Measurements from ENCODE around the gene ZBTB7C.

Gene ZBTB7C

DNA sequence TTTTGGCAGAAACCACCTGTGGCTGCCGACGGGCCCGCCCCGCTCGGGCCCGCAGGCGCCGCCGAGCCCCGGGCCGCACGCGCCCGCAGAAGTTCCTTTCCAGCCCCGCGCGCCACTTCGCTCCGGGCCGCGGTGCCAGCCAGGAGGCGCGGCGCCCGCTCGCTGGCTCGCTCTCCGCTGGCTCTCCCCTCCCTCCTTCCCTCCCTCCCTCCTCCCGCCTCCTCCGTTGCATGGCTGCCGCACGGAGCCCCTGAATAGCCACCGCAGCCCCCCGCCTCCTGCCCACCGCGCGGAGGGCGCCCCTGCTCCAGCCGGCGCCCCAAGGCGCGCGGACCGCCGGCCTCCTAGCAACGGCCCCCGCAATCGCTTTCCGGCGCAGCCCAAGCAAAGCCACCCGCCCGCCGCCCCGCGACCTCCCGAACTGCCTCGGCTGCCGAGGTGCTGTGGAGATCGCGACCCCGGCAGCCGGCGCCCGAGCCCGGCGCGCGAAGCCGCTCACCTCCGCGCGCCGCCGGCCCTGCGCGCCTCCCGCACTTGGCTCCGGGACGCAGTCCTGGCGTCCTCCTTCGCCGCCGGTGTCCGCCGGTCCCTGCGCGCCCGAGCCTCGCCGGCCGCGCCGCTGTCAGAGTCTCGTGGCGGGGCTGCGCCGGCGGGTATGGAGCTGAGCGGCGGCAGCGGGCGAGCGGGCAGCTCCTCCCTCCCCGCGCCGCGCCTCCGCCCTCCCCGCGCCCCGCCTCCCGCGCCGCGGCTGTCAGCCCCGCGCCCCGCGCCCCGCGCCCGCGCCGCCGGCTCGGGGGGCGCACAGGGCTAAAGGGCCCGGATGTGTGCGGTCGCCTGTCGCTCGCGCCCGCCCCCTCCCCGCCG is at the start of gene ZBTB7C:
Gene ZBTB7C, minus strand, starts transcription at position 657 of the 864 bp plus-strand sequence.
- TF ChIP-seq, protein P1, sequence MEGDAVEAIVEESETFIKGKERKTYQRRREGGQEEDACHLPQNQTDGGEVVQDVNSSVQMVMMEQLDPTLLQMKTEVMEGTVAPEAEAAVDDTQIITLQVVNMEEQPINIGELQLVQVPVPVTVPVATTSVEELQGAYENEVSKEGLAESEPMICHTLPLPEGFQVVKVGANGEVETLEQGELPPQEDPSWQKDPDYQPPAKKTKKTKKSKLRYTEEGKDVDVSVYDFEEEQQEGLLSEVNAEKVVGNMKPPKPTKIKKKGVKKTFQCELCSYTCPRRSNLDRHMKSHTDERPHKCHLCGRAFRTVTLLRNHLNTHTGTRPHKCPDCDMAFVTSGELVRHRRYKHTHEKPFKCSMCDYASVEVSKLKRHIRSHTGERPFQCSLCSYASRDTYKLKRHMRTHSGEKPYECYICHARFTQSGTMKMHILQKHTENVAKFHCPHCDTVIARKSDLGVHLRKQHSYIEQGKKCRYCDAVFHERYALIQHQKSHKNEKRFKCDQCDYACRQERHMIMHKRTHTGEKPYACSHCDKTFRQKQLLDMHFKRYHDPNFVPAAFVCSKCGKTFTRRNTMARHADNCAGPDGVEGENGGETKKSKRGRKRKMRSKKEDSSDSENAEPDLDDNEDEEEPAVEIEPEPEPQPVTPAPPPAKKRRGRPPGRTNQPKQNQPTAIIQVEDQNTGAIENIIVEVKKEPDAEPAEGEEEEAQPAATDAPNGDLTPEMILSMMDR (conservative IDR thresholded peaks at IDR 0.05; ENCODE audit: low read depth, low read length), result no peak
- H3K4me3 ChIP-seq (ENCODE audit: low read length), result peak within 1 kb of the TSS; percentile 65
- no peak for DNase-seq (ENCODE audit: low read depth)

DNA sequence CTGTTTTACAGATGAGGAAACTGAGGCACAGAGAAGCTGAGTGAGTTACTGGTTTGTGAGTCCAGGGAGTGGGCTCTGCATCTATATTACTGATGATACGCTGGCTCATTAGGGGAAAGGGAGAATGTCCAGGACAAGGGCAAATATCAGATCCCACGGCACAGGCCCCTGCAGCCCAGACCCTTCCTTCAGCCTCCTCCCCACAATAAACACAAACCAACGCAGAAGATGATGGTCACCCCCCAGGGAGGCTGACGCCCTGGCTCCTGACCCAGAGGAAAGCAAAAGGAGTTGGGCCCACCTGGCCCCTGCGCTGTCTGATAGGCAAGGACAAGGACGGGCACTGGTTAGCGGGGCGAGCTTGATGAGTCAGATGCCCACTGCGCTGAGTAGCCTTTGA is 47.7 kb upstream of the ZBTB7C start:
- DNase-seq (ENCODE audit: low read depth), result no peak
- H3K4me3 ChIP-seq (ENCODE audit: low read length), result no peak overlapping the region
- TF ChIP-seq, protein P1 (conservative IDR thresholded peaks at IDR 0.05; ENCODE audit: low read depth, low read length), result no peak

DNA sequence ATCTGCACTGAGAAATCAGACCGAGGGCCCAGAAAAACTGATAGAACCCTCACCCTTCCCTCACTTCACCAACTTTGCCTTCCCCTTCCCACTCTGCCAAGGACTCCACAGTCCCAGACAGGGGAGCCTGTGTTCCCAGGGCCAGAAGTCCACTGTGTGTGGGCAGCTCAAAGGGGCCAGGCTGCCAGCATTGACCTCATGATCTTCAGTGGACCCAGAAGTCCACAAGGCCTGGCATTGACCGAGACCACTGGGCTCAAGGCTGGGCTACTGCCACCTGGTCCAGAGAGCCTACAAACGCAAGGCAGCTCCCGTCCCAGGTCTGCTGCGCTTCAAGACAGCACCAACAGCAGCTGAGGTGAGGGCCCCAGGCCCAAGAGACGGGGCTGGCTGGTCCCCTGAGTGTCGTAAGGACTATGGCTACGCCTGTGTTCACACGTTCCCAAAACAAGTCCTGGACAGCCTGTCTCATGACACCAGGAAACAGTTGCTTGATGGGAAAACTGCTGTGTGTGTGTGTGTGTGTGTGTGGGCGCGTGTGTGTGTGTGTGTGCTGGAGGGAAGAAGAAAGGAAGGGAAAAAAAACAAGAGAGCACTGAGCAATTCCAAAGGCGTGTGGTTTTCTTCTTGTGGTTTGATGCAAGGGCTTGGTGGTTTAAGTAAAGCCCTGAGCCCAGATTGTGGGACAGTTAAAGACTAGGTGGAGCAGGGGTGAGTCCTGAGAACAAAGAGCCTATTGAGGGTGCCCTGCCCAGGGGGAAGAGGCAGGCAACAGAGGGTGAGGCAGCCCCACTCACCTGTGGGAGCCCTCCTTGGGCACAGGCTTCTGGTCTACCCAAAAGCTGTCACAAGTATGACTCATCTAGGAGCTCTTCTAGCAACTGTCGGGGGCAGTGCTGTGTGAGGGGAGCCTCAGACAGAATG is 46.6 kb upstream of the ZBTB7C start:
- no peak overlapping the region for H3K4me3 ChIP-seq (ENCODE audit: low read length)
- peak; percentile 69 for DNase-seq (ENCODE audit: low read depth)
- TF ChIP-seq, protein P1 (conservative IDR thresholded peaks at IDR 0.05; ENCODE audit: low read depth, low read length), result no peak

DNA sequence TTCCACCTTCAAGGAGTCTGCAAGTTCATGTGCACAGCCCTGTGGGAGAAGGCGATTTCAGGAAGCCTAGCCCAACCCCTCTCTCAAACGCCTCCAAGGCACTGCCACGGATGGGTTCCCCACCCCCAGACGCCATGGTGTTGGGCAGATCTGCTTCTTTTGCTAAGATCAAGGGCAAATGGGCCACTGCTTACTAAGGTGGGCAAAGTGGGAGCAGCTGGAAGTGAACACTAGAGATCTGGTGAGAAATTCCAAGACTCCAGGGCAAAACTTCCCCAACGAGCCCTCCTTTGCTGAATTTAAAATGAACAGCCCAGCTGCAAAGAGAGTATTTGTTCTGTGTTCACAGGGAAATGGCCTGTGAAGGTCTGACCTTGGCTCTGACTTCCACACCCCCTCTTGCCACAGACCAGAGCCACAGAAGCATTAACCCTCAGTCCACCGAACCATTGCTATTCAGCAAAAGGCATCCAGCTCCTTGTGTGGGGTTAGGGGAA is 45.1 kb upstream of the ZBTB7C start:
- no peak for DNase-seq (ENCODE audit: low read depth)
- H3K4me3 ChIP-seq (ENCODE audit: low read length), result no peak overlapping the region
- TF ChIP-seq, protein P1 (conservative IDR thresholded peaks at IDR 0.05; ENCODE audit: low read depth, low read length), result no peak

DNA sequence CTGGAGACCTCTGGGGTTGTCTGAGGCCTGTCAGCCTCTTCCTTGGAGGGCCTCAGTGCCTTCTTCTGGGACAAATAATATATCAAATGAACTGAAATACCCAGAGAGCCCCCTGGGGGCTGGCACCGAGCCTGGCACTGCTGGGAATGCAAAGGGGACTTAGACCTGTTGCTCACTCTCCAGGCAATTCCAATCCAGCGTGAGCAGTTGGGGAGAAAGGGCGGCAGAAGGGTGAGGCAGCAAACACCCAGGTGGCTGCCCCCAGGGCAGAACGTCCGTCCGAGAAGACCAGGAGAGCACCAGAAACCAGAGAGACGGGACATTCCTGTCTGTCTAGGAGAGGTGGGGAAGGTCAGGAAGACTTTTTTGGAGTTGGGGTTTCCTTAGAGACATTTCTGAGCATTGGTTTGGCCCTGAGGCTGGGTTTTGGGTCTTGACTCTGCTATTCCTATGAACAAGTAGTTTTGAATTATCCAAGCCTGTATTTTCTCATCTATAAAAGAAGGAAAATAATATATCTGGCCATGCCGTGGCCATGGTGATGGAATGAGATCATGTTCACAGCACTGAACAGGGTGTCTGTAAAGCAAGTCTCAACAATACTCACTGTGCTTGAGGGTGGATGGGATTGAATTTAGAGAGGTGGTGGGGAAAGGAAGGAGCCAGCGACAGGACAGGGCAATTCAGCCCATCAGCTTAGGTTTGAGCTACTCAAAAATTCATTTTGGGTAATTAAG is 44.3 kb upstream of the ZBTB7C start:
- TF ChIP-seq, protein P1 (conservative IDR thresholded peaks at IDR 0.05; ENCODE audit: low read depth, low read length), result no peak
- no peak for DNase-seq (ENCODE audit: low read depth)
- H3K4me3 ChIP-seq (ENCODE audit: low read length), result no peak overlapping the region

DNA sequence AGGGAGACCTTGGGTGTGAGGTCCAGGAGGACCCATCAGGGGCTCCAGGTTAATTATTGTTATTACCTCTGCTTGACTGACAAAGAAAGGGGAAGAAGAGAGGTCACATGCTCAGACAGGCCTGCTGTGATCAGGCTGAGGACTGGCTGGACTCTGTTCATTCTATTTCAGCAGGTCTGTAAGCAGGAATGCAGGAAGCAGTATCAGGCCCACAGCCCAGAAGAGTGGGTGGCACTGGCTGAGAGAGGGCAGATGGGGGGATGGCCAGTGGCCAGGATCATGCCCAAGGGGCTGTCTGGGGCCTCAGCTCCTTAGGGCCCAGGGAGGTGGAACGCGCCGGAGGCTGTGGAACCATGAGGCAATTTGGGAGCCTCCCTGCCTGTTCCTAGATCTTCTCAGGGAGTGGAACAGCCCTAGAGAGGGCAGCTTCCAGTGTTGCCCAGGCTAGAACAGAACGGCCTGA is 43.7 kb upstream of the ZBTB7C start:
- no peak for DNase-seq (ENCODE audit: low read depth)
- TF ChIP-seq, protein P1 (conservative IDR thresholded peaks at IDR 0.05; ENCODE audit: low read depth, low read length), result no peak
- no peak overlapping the region for H3K4me3 ChIP-seq (ENCODE audit: low read length)
